ENCODE data around the gene SETD1B.
"Not testable (repeated sequence)": the region's sequence is repeated elsewhere in the genome, so short reads cannot be mapped to it uniquely, and the experiment has no call there.

SETD1B gene

GRCh38 chr12:121838126-121838525, 34.3 kb downstream of the SETD1B start:
- TF ChIP-seq, protein P1, sequence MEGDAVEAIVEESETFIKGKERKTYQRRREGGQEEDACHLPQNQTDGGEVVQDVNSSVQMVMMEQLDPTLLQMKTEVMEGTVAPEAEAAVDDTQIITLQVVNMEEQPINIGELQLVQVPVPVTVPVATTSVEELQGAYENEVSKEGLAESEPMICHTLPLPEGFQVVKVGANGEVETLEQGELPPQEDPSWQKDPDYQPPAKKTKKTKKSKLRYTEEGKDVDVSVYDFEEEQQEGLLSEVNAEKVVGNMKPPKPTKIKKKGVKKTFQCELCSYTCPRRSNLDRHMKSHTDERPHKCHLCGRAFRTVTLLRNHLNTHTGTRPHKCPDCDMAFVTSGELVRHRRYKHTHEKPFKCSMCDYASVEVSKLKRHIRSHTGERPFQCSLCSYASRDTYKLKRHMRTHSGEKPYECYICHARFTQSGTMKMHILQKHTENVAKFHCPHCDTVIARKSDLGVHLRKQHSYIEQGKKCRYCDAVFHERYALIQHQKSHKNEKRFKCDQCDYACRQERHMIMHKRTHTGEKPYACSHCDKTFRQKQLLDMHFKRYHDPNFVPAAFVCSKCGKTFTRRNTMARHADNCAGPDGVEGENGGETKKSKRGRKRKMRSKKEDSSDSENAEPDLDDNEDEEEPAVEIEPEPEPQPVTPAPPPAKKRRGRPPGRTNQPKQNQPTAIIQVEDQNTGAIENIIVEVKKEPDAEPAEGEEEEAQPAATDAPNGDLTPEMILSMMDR (conservative IDR thresholded peaks at IDR 0.05), result no peak
- no peak overlapping the region for H3K27ac ChIP-seq

GRCh38 chr12:121839106-121839992, 35.5 kb downstream of the SETD1B start:
- TF ChIP-seq, protein P1 (conservative IDR thresholded peaks at IDR 0.05), result peak; percentile 72
- H3K27ac ChIP-seq, result peak overlapping the region; percentile 78

DNA sequence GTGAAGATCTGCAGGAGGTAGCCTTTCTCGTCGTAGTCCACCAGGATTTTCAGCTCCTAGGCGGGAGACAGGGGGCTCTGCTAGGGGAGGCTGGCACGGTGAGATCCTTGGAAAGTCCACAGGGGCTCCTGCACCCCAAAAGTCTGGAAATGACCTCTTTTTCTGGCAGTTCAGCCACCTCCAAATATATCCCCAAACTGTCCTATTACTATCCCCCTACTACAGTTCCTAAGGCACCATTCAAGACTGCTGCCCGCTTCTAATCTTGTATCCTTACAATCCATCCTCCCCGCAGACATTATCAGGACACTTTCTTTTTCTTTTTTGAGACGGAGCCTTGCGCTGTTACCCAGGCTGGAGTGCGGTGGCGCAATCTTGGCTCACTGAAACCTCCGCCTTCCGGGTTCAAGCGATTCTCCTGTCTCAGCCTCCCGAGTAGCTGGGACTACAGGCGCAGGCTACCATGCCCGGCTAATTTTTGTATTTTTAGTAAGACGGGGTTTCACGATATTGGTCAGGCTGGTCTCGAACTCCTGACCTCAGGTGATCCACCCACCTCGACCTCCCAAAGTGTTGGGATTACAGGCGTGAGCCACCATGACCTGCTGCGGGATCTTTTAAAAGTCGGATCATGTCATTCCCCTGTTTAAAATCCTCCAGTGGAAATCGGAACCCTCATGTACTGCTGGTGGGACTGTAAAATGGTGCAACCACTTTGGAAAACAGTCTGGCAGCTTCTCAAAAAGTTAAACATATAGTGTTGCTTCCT, 36.4 kb downstream of the SETD1B start:
- TF ChIP-seq, protein P1 (conservative IDR thresholded peaks at IDR 0.05), result no peak
- H3K27ac ChIP-seq, result peak overlapping the region; percentile 78

- no peak overlapping the region; the same call in 1 of the 2 replicates for H3K27ac ChIP-seq
- TF ChIP-seq, protein P1 (conservative IDR thresholded peaks at IDR 0.05), result no peak
Measured at GRCh38 chr12:121843236-121843982, 39.6 kb downstream of the SETD1B start.

- H3K27ac ChIP-seq, result no peak overlapping the region
- TF ChIP-seq, protein P1 (conservative IDR thresholded peaks at IDR 0.05), result no peak
Measured at GRCh38 chr12:121845701-121846100, 41.9 kb downstream of the SETD1B start.

- TF ChIP-seq, protein P1 (conservative IDR thresholded peaks at IDR 0.05), result no peak
Measured at GRCh38 chr12:121849211-121849610, 45.4 kb downstream of the SETD1B start.

DNA sequence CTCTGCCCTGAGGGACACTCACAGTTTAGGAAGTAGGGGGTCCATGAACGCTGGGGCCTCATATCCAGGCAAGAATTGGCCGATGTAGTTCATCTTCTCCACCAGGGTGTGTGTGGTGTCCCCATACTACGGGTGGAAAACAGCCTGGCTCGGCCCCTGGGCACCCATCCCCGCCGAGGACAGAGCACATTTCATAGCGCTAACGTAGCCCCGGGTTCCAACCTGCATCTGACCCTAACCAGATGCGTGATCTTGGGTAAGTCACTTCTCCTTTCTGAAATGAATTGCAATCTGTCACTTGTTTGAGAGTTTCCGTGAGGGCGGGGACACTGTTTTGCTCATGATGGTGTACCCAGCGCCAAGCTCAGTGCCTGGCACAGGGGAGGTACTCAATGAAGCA, 45.9 kb downstream of the SETD1B start:
- TF ChIP-seq, protein P1 (conservative IDR thresholded peaks at IDR 0.05), result no peak
- H3K27ac ChIP-seq, result no peak overlapping the region

More at GRCh38 chr12:121849211-121849610, 45.4 kb downstream of the SETD1B start:
- H3K27ac ChIP-seq, result no peak overlapping the region

GRCh38 chr12:121852392-121852791, 48.6 kb downstream of the SETD1B start:
- not testable (repeated sequence) for H3K27ac ChIP-seq

Measured in VCaP (cell line).